Hepatocyte (in vitro differentiated cells): ENCODE measurements around the gene SLC25A12.

ENCODE experiments used
- CTCF ChIP-seq: fragments of 200-600 bp; sonication (generic); IDR thresholded peaks from 2 replicates; pipeline ENCODE4 v1.5.1; 2016; ENCODE audit warnings: antibody characterized with exemption, mild to moderate bottlenecking; ENCODE audit not compliant: poor library complexity
- EZH2phosphoT487 ChIP-seq: fragments of 200-600 bp; sonication (generic); IDR thresholded peaks from one replicate; pipeline ENCODE4 v1.6.1; 2018; ENCODE audit warnings: antibody characterized with exemption, mild to moderate bottlenecking, low read depth, moderate library complexity; ENCODE audit not compliant: unreplicated experiment, severe bottlenecking

GRCh38 chr2:171837736-171838135 lies 56.3 kb downstream of the SLC25A12 start:
- TF ChIP-seq EZH2phosphoT487 = no peak
- TF ChIP-seq CTCF = no peak
